HG03469 (cell line): ENCODE measurements around the gene EPSTI1.
"Not testable (repeated sequence)": the region's sequence is repeated elsewhere in the genome, so short reads cannot be mapped to it uniquely, and the experiment has no call there.

Source experiments
- ATAC-seq: cut with Tn5 transposase; IDR thresholded peaks from one replicate; pipeline ENCODE4 v1.9.1; 2021; ENCODE audit warnings: mild to moderate bottlenecking, moderate library complexity, moderate number of reproducible peaks; ENCODE audit not compliant: unreplicated experiment

Gene EPSTI1

DNA sequence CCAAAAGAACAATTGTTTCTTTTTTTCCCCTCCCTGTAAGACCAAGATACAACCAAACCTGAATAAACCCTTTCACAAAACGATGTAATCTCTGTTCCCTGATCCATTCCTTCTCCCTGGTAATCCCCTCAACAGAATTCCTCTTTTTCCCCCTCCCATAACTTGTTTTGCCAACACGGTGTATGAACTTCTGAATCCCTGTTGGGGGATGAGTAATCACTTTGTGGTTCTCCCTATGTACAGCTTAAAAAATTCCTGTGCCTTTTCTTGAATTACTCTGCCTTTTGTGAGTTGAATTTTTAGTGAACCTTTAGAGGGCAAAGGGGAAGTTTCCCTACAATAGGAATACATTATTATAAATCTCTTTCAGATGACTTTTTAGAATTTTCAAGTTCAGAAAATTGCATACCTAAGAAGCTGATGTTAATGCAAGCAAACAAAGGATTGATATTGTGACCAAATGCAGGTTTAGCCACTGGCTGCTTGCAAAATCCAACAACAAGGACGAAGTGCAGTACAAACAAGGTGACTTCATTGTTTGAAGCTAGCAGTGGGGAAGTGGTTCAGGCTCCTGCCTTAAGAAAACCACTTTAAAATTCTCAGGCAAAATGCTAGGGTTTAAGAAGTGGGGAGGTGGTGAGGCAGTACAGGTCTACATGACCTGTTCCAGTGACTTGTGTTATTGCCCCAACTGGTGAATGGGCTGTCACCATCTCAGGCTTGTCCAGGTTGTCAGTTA is 15.0 kb upstream of the EPSTI1 start:
- no peak for ATAC-seq

DNA sequence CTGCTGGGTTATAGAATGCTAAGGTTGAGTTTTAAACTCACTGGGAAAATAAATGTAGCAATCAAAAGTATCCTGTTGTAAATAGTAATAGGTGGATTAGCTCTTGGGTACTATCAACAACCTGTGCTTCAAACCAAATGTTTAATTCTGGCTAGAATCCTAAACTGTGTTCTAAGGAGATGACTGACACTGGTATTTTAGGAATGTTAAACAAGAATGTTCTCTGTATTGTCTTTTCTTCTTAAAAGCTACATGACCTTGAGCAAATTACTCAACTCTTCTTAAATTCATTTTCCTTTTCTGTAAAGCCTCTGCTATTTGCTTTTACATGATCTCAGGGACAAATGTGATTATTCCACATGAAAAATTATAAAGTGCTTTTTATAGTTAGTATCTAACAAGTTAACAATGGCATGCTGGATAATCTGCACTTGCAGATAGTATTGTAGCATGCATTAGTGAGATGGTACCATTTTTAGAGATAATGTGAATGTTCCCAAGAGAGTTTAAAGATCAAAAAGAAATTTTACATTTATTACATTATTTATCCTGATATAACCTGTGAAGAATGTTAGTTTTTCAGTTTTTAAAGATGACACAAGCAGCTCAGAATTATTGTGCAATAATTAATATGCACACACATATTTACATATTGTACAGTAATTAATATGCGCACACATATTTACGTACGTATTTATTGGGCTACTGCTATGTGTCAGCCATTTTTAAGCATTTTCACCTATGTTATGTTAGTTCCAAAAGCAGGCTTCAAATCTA is 13.6 kb upstream of the EPSTI1 start:
- no peak for ATAC-seq

DNA sequence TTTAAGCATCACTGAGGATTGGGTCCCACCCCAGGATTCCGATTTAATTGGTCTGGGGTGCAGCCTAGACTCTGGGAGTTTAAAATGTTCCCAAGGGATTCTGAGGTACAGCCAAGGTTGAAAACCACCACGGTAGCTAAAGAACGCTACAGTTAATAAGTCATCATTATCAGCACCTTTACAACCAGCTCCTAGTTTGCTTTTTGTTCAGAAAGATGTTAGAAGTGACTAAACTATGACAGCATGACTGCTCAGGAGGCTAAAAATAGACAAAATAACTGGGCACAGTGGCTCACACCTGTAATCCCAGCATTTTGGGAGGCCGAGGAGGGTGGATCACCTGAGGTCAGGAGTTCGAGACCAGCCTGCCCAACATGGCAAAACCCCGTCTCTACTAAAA is 11.7 kb upstream of the EPSTI1 start:
- no peak for ATAC-seq

DNA sequence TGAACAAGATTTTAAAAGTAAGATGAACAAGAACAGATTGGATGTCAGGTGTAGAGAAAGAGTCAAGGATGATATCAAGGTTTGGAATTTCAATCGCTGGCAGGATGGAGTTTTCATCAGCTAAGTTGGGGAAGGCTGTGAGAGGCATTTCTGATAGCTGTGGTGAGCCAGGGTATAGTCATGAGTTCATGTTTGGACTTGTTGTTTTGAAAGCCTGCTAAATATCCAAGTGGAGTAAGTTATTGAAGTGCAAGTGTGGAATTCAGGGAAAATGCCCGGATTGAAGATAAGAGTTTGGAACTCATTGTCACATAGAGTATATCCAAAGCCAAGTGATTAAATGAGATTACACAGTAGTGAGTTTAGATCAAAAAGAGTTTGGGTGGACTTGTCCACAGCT is 11.0 kb upstream of the EPSTI1 start:
- ATAC-seq = no peak

DNA sequence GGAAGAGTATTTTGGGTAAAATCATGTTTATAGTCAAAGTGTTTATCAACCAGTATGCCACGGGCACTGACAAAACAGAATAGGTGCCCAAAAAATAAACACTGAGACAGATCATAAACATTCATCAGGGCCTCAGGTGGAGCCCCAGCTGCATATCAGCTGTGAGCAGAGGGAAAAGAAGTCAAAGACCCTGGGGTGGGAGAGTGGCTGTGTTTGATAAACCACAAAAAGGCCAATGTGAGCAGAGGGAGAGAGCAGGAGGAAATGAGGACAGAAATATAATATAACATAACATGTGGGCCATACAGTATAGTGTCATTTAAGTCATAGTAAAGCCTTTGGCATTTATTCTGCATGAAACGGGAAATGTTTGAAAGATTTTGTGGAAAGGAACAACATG is 10.0 kb upstream of the EPSTI1 start:
- ATAC-seq = no peak

DNA sequence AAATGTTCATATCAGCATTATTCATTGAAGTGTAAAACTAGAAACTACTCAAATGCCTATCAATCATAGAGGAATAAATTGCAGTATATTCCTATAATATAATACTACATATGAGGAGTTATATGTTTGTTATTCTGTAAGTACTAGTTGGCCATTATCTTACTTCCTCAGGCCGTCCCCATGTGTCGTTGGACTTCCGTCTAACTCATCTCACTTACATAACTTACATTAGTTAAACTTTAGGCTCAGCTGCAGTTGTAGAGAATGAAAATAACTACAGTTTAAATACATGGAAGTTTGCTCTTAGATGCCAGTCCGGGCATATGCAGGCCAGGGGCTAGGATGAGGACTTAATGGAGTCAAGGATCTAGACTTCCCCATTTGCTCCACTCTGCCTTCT is 8.6 kb upstream of the EPSTI1 start:
- no peak for ATAC-seq

DNA sequence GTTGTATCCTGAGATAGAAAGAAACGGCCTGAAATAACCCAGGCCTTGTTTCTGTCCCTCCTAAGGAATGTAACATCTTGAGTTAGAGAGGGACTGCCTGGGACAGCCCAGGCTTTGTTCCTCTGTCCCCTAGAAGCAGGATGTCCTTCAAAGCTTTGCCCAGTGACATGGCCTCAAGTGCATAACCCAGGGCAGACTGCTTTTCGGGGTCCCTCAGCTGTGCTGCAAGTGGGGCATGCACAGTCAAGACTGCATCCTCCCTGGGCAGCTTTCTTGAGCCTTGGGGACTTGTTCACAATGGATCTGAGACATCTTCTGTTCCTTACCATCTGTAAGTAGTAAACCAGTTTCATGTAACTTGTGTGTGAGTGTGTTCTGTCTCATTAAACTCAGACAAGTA is 7.5 kb upstream of the EPSTI1 start:
- no peak for ATAC-seq

DNA sequence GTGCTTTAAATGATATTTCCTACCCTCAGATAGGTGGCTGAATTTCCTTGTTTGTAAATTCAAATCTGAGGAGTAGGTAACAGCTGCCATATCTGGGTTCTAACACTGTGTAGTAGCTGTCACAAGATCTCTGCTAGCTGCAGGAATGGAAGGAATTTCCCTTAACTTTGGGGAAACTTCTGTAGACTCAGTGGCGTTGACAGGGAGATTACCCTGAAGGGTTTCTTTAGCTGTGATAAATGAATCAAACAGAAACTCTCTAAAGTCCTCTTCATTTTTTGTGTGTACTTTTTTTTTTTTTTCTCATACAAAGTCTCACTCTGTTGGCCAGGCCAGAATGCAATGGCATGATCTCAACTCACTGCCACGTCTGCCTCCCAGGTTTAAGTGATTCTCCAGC is 5.3 kb upstream of the EPSTI1 start:
- no peak for ATAC-seq

DNA sequence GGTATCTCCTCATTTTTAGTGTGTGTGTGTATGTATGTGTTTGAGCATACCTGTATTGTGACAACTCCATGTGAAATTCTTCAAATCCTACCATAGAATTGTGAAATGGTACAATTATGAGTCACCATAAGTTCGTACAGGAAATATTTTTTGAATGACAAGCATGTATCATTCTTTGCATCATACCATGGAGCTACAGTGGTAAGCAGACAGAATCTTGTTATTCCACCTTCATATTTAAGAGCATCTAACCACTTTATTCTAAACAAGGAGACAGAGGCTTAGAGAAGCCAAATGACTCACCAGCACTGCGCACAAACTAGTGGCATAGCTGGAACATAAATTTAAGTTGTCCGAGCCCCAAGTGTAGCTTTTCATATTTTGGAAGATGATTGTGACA is 4.5 kb upstream of the EPSTI1 start:
- ATAC-seq = no peak

DNA sequence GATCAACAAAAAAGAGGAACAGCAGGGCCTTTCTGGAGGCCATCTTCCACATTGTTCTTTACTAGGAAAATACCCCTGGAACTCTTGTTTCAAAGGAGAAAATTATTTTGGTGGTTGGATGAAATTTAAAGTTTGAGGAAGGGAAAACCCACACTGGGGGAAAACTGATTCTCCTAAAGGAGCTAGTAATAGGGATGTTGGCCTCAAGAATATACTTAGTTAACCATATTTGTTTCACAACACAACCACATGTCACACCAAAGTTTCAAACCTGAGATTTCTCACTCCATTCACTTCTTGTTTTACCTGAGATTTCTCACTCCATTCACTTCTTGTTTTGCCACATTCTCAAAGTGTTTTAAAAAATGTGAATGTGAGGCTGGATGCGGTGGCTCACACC is 2.8 kb upstream of the EPSTI1 start:
- ATAC-seq = no peak

DNA sequence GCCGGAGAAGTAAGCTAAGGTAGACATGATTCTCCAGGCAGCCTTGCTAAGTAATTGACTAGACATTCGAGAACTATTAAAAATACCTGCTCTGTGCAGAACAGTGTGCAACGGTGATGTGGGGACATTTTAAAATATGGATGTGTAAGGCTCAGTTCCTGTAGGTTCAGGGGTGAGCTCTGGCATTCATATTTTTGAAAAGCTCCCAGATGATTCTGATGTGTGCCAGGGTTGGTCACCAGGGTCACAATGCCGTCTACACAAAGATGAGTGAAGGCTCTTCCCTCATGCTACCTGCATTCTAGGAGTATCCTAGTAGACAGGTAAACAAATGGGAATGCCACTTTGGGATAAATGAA is 702 bp upstream of the EPSTI1 start:
- ATAC-seq = no peak

DNA sequence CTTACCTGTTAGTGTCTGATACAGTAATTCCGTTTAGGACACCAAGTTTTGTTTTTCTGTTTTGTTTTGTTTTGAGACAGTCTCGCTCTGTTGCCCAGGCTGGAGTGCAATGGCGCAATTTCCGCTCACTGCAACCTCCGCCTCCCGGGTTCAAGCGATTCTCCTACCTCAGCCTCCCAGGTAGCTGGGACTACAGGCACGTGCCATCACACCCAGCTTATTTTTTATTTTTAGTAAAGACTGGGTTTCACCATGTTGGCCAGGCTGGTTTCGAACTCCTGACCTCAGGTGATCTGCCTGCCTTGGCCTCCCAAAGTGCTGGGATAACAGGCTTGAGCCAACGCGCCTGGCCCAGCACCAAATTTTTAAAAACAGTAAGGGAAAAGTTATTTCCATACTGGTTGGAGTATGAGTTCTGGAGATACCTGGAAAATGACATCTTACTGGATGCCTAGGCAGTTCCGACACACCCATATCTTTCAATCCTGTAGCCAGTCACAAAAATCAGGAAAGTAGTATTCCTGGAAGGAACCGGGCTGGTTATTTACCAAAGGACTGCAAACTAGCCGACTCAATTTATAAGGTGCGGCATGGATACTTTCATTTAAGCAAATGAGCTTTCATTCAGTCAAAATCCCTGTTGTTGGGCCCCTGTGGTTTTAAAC is 676 bp downstream of the EPSTI1 start:
- ATAC-seq = not testable (repeated sequence)

DNA sequence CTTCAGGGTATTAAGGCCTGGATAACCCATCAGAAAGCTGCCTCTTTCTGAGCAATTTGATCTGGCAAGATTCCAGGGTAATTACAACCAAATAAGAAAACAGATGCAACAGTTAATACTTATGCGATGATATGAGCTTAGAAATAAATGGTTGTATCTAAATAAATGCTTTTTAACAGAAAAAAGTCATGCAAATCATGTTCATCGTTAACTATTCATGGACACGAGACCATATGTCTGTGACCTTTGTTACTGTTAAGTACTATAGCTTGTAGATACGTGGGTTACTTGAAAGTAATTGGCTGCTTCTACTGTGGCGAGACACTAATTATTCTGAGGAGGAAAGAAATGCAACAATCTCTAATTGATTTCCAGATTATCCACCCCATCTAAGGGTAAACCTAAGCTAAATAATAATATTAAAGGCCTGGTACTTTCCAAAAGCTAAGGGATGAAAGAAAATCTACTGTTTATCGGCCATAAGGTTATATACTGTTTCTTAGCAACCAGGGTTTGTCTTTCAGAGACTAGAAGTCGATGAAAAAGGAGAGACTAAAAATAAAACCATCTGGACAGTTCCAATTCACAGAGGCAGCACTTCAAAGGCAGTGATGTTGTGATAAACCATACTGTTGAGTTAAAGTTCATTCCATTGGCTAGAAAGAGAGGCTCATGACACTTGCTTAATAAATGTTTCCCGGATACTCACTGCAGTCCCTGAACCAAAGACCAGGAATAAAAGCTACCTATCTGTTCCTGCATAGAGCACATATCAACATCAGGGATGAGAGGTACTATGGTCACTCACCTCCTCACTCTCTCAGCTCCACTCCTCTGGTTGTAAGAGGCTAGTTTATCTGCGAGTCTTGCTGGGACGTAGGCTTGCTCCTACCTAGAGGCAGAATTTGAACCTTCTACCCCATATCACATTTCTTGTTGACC is 1.5 kb downstream of the EPSTI1 start:
- no peak for ATAC-seq

DNA sequence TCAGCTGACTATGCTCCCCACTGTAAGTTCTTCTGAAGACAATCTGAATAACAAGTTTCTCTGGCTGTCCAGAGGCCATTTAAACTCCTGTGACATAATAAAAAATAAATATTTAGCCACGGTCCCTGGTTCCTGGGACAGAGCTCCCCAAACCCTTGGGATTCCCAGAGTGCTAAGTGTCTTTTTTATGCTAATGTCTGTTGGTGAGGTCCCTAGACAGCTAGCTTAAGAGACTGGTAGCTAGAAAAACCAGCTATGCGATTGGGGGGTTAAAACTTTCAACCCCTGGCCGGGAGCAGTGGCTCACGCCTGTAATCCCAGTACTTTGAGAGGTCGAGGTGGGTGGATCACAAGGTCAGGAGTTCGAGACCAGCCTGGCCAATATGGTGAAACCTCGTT is 5.9 kb downstream of the EPSTI1 start:
- ATAC-seq = no peak

DNA sequence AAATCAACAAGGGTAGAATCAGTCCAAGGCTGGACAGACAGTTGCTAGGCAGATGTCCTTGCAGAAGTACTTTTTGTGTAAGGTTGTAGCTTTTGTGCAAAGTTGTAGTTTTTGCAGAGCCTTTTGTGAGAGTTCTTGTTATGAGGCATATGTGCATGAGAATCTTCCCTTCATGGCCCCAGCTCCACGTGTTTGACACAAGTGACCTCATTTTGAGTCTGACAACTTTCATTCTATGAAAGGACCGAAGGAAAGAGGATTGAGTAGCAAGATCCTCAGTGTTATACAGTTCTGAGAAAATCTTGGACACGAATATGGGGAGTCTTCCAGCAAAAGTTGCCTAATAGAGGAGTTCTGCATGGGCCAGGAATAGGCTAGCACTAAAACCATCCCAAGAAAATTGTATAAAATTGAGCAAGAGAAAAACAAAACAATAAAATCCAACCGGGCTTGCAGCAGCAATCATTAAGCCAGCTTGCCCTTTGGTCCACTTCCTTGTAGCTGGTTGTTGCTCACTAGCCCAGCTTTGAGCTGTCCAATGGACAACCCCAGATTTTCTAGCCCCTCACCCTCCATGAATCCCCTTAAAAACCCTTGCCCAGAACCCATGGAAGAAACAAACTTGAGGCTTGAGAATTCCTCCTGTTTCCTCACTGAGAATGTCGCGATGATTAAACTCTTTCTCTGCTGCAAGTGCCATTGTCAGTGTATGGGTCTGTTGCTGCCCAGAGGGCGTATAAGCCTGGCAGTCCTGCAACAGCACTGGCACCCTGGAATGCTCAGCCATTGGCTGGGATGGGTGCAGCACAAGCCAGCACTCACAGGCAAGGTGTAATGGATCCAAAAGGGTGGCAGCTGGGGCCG is 6.5 kb downstream of the EPSTI1 start:
- no peak for ATAC-seq

DNA sequence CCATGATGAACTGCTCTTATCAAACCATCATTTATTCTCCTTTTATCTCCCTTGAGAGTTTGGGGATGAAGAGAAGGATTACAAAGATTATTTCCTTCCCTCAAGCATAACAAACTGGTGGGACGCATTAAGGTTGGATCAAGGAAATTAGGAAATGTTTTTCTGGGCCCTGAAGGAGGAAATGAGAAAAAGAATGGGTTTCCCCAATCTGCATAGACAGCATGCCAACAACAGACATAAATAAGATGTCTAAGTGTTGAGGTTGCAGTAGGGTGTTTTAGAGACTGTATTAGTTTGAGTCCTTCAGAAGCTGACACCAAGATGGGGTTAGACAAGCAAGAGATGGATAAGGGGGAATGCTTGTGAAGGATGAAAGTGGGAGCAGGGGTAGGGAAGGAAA is 7.3 kb downstream of the EPSTI1 start:
- no peak for ATAC-seq

DNA sequence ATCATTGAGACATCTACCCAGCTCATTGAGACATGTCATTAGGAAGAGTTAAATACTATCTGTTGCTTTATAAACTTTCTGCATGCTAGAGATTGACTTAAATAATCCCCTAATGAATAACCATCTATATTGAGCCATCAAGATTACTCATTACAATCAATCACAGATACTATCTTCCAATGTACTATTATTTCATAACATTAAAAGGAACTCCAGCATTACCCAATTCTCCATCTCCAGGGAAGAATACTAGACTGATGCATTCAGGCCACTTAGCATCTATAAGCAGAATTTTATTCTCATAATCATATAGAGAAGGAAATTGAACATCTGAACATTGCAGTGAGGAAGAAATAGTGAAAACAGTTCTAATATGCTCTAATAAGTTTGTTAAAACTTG is 8.0 kb downstream of the EPSTI1 start:
- ATAC-seq = no peak

DNA sequence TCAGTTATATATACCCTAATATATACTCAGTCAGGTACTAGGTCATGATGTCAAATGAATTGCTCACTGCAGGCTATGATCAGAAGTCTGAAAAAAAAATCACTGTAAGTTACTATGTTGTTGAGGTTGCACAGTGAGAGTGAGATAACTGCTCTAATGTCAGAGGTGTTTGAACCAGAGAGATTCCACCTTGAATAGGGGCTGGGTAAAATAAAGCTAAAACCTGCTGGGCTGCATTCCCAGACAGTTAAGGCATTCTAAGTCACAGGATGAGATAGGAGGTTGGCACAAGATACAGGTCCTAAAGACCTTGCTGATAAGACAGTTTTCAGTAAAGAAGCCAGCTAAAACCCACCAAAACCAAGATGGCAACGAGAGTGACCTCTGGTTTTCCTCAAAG is 10.2 kb downstream of the EPSTI1 start:
- no peak for ATAC-seq

DNA sequence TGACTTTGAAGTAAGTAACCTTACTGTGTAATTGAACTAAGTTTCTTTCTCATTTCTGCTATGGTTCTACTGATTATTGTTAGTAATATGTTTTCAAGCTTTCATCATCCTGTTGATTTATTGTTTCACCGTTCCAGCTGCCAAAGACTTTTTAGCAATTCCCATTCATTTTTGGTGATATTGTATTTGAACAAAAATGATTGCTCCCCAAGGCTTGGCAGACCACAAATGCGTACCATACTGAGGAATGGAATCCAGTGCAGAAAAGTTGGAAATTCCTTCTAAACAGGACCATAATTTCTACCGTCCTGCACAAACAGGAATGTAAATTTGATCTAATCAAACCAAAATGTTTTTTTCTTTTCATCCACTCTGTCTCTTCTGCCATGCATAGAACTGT is 10.7 kb downstream of the EPSTI1 start:
- no peak for ATAC-seq

DNA sequence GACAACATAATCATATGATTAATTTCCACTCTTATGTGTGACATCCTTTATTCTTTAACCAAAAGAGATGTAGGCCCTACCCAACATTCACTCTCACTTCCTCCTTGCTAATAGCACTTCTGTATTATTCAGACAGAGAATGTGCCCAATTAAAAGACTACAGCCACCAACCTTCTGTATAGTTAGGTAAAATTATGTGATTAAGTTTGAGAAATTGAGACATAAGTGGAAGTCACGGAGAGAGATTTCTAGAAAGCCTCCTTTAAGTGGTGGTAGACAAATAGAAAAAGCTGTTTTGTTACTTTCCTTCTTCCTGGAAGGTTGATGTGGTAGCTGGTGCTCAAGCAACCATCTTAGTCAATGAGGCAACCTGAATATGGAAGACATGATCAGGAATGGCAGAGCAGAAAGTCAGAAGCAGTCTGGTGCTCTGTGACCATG is 14.8 kb downstream of the EPSTI1 start:
- ATAC-seq = peak; percentile 83
